Measurements from ENCODE around the gene ASB13.
A peak's percentile ranks its signal among the peaks of the same experiment; 100 is the strongest.

Gene ASB13

DNA sequence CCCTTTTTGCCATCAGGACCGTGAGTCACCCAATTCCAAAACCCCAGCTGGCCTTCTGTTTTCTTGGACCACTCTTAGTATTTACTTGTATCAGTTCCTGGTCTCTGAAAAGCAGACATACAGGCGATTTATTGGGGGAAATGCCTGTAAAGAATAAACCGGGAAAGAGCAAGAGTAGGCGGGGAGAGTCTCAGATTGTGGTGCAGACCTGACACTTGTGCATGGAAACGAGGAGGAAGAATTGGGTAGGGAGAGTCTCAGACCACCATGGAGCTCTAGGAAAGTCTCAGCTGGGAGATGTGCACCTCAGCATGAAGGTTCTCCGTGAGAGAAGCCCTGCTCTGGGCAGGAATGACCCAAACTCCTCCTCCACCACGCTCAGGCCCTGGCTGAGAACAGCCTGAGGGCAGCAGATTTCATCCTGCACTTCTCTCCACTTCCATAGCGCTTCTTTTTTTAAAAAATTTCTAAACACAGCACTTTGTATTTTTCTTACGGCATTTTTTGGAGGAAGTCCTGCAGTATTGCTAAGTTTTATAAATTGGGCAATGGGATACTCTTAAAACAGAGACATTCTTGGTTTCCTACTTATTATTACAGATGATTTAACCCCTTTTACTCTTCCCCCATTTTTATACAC lies 12.1 kb upstream of the ASB13 start:
- H3K4me3 ChIP-seq (replicated peaks; ENCODE audit: low read depth, low read length) = no peak overlapping the region

DNA sequence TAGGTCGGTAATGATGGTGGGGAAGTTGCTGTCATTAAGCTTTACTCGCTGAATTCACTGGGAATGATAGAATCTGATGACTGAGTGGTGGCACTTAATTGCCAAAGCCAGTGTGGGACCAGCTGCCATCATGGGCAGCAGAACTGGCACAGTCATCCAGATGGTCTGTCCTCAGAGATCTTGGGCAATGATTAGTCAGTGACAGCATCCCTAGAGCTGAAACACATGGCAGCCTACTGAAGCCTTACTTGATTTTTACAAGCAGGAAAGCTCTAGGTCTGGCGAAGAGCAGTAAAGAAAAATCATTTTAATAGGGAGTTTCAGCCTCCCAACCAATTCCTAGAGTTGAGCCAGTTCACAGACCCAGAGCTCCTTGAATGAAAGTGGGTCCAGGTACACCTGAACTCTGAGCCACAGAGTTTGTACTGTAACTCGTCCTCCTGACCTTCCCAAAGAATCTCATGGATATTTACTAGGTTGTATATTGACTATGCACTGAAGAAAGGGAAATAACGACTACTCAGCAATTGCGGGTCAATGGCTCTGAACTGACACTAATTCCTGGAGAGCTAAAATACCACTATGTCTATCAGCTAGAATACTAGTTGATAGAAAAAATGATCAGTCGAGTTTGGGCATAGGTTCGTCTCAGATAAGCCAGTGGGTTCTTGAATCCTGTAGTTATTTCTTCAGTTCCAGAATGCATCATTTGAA lies 4.4 kb upstream of the ASB13 start:
- TF ChIP-seq, protein P1, sequence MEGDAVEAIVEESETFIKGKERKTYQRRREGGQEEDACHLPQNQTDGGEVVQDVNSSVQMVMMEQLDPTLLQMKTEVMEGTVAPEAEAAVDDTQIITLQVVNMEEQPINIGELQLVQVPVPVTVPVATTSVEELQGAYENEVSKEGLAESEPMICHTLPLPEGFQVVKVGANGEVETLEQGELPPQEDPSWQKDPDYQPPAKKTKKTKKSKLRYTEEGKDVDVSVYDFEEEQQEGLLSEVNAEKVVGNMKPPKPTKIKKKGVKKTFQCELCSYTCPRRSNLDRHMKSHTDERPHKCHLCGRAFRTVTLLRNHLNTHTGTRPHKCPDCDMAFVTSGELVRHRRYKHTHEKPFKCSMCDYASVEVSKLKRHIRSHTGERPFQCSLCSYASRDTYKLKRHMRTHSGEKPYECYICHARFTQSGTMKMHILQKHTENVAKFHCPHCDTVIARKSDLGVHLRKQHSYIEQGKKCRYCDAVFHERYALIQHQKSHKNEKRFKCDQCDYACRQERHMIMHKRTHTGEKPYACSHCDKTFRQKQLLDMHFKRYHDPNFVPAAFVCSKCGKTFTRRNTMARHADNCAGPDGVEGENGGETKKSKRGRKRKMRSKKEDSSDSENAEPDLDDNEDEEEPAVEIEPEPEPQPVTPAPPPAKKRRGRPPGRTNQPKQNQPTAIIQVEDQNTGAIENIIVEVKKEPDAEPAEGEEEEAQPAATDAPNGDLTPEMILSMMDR (IDR thresholded peaks at IDR 0.05; ENCODE audit: low read depth, low read length, missing control alignments) = no peak
- no peak overlapping the region for H3K4me3 ChIP-seq (replicated peaks; ENCODE audit: low read depth, low read length)
- no peak for DNase-seq (ENCODE audit: extremely low read depth, low read depth)

More for the DNA sequence above, 12.1 kb upstream of the ASB13 start:
- TF ChIP-seq, protein P1 (IDR thresholded peaks at IDR 0.05; ENCODE audit: low read depth, low read length, missing control alignments) = no peak
- no peak for DNase-seq (ENCODE audit: extremely low read depth, low read depth)

DNA sequence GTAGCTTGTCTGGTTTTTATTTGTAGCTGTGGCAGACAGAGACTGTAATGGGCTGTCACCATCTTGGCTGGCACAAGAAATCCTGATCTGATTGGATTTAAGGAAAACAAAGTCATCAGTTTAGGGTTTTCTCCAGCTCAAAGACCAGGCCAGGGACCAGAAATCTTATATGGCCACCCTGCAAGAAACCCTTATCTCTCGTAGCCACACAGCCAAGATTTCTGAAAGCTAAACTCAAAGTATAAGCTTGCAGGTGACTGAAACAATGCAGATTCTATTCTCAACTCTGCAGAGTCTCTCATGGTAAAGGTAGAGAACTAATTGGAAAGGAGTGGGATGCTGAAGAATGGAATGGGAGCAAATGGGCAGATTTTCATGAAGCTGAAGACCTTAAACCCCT lies 3.2 kb upstream of the ASB13 start:
- TF ChIP-seq, protein P1 (IDR thresholded peaks at IDR 0.05; ENCODE audit: low read depth, low read length, missing control alignments) = no peak
- no peak for DNase-seq (ENCODE audit: extremely low read depth, low read depth)
- H3K4me3 ChIP-seq (replicated peaks; ENCODE audit: low read depth, low read length) = no peak overlapping the region

DNA sequence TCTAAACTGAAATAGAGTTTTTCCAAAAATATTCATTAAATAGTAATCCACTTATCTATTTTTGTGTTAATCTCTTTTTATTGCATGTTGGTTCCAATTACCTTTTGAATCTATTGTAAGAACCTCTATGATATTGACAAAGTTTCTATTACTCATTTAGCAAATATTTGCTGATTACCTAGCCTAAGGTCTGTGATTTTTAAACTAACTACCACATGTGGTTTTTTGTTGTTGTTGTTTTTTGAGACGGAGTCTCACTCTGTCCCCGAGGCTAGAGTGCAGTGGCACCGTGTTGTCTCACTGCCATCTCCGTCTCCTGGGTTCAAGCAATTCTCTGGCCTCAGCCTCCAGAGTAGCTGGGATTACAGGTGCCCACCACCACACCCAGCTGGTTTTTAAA lies 2.0 kb upstream of the ASB13 start:
- DNase-seq (ENCODE audit: extremely low read depth, low read depth) = no peak
- TF ChIP-seq, protein P1 (IDR thresholded peaks at IDR 0.05; ENCODE audit: low read depth, low read length, missing control alignments) = no peak
- no peak overlapping the region for H3K4me3 ChIP-seq (replicated peaks; ENCODE audit: low read depth, low read length)

DNA sequence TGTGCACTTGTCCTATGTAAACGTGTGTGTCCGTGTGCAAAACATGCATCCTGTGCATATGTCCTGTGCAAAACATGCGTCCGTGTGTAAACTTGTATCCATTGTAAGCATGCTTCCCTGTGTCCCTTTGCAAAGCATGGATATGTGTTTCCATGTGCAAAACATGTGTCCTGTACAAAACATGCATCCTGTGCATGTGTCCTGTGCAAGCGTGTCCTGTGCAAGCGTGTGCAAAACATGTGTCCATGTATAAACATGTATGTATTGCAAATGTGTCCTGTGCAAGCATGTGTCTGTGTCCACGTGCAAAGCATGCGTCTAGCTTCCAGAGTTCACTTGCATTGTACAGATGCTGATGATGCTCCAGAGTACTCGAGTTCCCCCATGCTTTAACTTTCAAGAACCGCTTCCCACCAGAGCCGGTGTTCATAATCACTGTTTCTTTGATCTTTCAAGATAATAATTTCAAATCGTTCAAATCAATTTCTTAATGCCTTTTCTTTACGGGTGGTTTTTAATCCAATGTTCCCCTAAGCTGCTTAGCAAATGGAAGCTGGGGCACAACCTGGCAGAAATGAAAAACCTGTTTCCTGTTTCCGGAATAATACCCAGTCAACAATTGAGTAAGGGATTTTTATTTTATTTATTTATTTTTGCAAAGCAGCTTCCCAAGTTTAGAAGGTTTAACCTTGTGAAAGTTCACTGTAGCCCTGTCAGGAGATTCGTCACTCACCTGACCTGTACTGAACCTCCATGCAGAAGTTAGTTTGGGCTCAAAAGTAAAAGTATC lies 641 bp upstream of the ASB13 start:
- peak overlapping the region; percentile 88 for H3K4me3 ChIP-seq (replicated peaks; ENCODE audit: low read depth, low read length)
- no peak for DNase-seq (ENCODE audit: extremely low read depth, low read depth)
- TF ChIP-seq, protein P1 (IDR thresholded peaks at IDR 0.05; ENCODE audit: low read depth, low read length, missing control alignments) = no peak

DNA sequence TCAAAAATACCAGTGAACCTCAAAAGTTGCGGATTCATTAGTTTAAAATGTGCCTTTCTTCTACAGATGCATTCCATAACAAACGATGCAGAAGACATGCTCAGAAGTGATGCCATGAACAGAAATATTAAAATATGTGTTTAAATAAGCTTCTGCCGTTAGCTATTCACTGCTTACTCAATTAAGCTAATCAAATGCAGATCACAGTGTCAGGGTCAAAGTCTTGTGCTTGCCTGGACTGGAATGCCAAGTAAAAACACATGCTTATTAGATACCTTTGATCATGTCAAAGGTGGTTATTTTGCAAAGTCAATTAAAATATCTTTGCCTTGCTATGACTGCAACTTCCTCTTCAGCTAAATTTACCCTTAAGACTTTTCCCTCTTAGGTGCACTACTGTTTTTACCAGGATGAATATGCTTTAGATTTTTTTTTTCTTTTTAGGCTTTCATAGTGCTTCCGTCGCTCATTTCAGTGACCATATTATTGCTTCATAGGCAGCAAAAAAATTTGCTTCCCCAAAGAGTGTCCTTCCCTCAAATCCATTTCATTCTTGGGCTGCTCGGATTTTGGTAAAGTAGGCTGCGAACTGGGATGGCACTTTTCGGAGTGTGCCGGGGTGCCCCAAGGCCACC lies 905 bp downstream of the ASB13 start:
- DNase-seq (ENCODE audit: extremely low read depth, low read depth) = no peak
- TF ChIP-seq, protein P1 (IDR thresholded peaks at IDR 0.05; ENCODE audit: low read depth, low read length, missing control alignments) = no peak
- H3K4me3 ChIP-seq (replicated peaks; ENCODE audit: low read depth, low read length) = peak overlapping the region; percentile 88
